Bone marrow (tissue), 2 donors: ENCODE data around the gene ZBTB7C.

Experiments
- DNase-seq, 2 donors: peaks; one replicate each; lab custom pipeline; 2025; lab: John Stamatoyannopoulos, UW

Gene ZBTB7C

DNA sequence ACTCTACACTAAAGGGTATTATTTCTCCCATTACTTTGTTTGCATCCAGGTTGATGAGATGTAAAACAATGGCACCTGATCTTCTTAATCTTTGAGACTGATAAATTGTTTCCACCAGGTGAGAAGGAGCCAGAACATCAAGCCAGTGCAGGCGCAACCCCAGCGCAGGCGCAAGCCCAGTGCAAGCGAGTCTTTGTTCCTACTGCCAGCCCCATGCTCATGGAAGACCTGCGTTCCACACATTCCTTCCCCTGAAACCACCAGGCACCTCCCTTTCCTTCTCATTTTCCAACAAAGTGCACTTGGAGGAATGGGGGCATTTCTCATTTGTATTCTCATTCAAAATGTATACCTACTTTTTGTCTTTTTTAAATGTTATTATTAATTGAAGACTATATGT lies 290.0 kb downstream of the ZBTB7C start:
- DNase-seq = no peak

DNA sequence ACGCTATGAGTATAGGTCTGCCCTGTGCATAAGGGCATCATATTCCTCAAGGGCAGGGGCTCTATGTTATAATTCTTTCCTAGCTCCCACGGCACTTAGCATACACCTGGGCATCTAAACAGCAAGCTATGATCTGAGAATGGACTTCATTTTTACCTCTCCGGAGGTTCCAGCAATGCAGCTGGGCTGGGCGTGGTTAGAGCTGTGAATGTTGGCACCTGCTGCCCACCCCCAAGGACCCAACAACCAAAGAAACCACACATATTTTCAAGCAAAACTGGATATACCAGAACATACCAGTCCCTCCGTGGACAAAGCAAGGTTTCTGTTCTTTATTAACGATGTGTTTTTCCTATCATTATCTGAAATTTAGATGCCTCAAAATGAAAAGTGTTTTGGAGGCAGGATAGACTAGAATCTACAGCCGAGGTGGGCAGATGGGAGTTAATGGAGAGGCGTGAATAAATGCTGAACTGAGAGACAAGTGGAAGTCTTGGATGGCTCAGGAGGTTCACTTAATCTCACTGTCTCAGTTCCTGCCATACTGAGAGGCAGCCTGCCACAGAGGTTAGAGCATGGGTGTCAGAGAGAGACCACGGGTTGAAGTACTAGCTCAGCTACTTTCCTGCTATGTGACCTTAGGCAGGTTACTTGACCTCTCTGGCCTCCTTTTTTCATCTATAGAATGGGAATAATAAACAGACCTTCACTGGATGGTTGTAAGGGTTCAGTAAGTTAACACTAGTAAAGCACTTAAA lies 292.1 kb downstream of the ZBTB7C start:
- no peak for DNase-seq

DNA sequence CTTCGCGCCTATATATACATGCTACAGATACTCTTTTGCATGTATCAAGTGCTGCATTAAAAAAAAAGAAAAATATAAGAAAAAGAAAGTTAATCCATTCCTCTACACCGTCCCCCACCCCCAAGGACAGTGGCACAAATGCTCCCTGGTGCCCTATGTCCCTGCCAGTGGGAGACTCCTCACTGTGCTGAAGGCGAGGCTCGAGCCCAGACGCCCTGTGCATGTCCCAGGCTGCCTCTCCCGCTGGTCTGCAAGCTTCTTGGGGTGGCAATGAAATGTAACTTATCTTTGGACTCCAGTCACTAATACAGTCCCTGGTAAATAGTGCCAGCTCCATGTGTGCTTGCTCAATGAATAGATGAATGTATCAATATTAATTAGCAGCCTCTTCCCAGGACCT lies 293.2 kb downstream of the ZBTB7C start:
- no peak for DNase-seq

DNA sequence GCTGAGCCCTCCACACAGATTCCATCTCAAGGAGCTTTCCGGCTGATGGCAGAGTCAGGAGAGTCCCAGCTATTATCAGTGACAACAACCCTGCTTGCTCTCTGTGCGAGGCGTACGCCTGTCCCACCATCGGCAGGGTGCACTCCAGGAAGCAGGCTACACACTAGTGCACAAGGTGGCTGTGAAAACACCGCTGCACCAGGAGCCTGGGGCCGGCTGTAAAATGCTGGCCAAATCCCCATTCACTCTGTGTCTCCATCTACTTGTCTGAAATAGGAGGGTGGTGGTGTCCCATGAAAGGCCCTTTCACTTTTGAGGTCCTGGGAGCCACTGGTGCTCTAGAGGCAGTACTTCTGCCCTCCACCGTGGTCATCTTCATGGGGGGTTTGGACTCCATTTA lies 295.5 kb downstream of the ZBTB7C start:
- no peak for DNase-seq

DNA sequence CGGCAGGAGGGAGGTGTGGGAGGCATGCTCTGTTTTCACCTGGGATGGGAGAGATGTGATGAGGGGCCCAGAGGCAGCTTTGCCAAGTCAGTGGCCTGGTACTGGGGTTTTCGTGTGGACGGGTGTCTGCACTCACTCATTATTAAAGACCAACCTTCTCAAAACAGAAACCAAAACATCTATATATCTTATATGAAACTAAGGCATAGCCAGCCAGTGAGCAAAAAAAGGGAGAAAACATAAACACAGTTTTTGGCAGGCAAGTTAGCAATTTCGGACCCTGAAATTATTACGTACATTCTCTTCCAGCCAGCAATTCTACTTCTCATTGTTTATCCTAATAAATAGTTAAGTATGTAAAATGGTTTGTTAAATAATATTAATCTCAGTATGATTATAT lies 297.6 kb downstream of the ZBTB7C start:
- DNase-seq = no peak

DNA sequence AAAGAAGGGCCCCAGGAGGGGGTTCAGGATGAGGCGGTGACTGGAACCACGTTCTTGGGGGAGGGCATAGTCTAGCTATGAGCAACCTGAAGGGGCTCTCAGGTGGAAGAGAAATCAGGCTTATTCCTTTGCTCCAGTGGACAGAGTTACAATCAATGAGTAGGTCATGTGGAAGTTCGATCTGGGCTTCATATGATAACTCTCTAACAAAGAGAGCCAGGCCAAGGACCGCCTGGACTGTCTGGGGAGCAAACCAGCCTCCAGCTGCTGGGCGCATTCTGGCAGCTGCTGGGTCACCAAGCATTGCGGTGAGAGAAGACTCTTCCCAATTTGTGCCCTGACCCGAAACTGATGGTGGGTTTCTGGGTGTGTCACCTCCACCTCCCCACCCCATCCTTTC lies 298.4 kb downstream of the ZBTB7C start:
- no peak for DNase-seq

DNA sequence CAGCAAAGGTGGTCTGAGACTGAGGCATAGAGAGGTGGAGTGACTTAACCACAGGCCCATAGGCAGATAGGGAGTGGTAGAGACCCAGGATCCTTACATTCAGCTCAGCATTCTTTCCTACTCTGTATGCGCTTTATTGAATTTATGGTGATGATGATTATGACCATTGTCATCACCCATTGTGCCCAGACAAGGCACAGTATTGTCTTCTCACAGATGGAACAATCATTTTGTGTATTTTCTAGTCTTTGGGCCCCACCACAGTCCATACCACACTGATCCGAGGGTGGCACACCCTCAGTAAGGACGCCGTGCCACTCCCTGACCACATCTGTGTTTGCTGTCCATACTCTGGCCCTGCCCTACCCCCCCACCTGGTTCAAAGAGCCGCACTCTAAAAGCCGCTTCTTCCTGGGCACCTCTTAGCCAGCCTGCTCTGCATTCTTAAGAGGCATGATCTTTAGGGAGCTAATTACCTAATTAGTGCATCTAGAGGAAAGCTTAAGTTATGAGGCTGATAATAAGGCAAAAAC lies 299.2 kb downstream of the ZBTB7C start:
- DNase-seq = no peak

DNA sequence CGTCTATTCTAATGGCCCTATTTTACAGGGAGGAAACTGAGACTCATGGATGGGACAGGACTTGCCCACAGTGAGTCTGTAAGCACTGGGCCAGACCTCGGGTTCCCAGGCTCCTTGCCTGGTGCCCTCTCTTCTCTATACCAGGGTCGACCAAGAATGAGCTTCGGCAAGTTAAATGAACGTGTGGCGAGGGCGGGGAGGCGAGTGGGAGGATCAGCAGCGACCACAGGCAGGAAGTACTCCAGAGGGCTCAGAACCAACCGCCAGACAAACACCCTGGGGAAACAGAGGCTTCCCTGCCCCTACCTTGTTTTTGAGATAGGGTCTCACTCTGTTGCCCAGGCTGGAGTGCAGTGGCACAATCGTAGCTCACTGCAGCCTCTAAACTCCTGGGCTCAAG lies 301.0 kb downstream of the ZBTB7C start:
- DNase-seq = no peak

DNA sequence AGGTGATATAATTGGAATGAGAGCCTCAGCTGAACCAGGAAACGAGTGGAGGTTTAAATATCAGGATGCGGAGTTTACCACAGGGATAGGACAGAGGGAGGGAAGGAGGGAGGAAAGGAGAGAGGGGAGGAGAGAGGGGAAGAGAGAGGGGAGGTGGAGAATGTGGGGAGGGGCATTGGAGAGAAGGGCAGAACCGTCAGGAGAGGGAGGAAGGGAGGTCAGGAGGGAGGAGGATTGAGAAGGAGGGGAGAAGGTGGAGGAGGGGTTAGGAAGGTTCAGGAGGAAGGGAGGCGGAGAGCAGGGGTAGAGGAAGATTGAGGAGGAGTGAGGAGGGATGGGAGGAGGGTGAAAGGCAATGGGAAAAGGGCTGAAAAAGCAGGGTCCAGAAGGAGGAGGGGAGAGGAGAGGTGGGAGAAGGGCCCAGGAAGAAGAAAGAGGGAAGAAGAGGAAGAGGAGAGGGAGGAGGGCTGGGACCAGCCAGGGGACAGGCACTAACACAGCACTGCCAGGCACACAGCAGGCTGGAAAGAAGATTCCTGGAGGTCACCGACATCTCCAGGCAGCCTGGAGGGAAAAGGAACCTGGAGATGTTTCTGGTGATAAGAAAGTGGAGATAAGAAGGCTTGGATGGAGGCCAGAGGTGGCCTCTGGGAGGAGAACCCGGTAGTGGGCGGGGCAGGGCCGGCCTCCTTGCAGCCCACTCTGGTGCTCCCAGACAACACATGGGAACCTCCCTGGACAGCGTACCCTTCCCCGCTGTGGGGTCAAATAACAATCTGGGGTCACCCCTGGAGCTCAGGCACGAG lies 302.0 kb downstream of the ZBTB7C start:
- no peak for DNase-seq

DNA sequence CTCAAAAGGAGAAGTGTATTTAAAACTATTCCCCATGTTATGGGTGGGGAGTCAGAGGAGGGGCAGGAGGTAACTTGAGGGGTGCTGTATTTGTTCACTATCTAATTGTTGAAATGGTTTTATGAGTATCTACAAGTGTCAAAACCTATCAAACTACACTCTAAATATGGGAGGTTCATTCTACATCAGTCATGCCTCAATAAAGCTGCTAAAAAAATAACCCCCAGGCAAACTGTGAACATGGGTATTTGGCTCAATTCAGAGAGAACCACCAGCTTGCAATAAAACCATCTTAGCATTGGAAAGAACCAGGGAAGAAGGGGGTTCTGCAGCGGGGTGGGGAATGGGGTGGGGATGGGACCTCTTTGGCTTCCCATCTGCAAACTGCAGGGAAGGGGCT lies 302.7 kb downstream of the ZBTB7C start:
- DNase-seq = no peak

DNA sequence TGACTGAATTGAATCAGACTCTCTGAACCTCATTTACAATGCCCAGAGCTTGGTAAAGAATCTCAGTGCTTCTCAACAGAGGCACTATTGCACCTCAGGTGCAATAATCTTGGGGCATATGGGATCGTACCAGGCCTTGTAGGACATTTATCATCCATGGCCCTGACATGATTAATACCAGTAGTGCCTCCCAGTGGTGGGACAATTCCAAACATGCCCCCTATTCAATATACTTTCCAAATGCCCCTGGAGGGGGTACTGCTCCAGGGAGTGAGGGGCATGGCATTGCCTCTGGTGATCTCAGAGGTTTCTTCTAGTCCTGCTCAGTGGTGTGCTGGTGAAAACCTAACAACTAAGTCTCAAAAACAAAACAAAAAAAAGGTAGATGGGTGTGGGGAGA lies 303.9 kb downstream of the ZBTB7C start:
- DNase-seq = no peak

DNA sequence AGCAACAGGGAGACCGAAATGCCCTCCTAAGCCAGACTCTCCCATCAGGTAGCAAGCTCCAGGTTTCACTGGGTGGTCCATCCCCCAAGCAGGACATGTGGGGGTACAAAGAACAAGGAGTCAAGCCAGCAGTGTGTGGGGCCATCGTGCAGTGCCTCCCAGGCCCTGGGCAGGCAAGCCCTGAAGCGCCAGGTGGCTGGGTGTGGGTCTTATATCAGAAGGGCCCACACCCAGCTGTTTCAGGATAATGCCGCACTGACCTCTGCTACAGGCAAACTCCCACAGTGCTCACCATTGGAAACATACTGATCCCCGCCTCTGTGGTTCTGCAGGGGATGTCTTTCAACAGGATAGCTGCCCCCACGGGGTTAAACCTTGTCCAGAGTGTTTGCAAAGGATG lies 304.5 kb downstream of the ZBTB7C start:
- no peak for DNase-seq

DNA sequence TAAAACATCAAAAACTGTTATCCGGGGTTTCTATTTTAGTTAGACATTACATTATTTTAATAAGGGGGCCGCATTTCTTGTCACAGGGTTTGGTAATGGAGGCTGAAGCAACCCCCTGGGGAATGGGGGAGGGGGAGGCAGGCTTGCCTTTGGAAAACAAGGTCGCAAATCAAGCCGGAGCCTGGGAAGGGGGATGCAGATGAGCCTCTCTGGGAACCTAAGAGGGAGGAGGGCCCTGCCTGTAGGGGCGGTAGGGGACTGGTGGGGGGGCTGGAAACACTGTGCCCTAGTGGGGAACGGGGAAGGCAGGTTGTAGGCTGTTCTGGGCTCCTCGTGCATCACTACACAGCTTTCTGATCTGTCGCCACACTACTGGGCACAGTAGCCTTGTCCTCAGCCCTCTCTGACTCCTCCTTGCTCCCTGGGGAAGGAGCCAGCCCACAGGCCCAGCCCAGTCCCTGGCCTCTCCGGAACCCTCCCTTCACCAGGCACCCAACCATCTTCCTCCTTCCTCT lies 308.5 kb downstream of the ZBTB7C start:
- DNase-seq = no peak

DNA sequence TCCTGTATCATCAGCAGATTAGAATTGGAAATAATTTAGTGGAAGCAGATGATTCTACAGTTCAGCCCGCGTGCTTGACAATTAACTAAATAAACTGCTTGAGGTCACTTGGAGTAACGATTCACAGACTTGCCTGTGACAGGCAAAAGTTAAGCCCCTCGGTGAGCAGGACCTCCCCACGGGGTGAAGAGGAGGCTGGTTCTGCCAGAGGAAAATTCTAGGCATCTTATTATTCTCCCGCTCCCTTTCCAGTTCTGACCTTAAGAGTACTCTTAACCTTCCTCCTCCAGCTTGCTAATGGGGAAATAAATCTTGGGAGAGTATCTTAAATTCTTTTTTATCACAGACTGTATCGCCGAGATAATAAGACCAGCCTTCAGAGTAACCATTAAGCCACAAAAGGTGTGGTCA lies 309.0 kb downstream of the ZBTB7C start:
- no peak for DNase-seq

DNA sequence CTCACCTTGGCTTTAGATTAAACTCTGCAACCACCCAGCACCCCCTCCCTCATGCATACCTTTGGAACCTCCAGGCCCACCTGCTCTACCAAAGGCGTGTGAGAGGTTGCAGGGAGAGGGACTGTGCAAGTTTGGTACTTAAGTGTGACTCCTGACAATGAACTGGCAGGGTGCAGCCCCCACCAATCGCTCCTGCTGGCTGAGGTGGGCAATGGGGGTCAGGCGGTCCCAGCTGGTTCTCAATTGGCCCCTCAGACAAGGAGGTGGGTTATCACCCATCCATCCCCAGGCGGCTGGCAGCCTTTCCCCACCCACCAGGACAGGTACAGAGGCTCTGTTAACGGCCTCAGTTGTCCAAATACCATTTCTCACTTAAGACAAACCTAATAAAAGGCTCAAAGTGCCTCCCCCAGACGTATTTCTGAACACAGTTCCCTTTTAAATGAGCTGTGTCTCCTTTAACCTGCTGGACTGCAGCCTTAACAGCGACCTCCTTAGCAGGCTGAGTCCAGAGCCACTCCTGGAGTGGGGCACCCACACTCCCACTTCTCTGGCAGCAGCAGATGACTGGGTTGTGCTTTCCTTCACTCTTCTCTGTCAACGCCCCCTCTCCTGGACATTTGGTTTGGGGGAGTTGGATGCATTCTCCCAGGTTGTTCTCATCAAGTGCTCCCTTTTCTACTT lies 309.6 kb downstream of the ZBTB7C start:
- DNase-seq = no peak

DNA sequence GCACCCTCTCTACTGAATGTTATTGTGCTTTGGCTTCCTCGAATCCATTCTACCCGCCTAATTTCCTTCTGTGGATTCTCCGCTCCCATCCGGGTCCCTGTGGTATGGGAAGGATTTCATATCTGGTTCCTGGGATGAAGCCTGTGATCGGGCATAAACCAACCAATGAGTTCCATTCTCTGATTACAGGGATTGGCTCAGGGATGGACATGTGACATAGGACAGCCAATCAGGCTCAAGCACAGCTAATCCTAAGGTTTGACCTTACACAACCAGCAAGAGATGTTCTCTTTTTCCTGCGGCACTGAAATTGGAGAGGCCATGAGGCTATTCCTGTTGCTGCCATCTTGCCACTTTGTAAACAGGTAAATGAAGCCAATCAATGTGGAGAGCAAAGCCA lies 310.6 kb downstream of the ZBTB7C start:
- DNase-seq = no peak

DNA sequence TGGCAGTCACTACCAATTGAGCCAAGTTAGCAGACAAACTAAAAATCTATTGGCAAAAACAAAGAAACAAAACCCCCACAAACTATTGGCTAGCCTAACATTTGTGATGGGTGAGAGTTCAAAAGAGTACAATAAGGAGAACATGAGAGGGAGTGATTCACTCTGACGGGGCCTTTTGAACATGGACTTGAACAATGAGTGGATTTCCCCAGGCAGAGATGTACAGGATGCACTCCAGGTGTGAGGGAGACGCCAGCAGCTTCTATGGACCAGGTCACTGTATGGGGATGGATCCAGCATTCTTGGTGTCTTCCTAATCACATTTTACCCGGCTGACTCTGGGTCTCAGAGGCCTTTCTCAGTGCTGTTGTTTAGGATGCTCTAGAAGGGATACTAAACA lies 311.2 kb downstream of the ZBTB7C start:
- no peak for DNase-seq

DNA sequence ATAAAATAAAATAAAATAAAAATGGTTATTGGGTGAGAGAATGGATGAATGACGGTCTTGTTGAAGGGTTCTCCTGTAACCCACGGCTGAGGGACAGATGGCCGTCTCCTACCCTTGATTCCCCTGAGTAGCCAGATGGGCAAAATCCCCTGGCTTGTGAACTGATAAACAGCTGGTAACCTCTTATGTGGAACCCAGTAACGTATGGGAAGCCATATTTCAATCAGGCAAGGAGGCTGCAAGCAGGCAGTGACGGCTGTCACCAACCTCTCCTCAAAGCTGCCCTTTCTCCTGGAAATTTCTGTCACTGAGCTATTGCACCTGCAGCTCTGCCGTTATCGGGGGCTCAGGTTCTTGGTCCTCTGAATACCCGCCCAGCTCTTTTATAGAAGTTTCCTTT lies 313.5 kb downstream of the ZBTB7C start:
- no peak for DNase-seq

DNA sequence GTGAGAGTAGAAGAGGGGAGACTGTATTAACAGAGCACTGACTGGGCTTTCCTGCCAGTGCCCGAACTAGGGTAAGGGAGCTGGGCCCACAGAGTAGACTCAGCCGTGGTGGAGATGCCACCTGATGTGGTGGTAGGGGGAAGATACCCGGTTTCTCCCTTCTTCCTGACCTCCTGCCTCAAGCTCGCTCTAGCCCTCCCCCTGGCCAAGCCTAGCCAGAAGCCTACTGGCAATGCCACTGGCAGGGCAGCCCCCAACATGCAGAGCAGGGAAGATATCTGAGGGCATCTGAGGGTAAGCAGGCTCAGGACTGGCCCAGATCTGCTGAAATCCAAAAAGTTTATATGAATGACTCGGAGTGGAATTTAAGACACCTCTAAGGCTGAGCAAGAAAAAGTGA lies 316.1 kb downstream of the ZBTB7C start:
- no peak for DNase-seq

DNA sequence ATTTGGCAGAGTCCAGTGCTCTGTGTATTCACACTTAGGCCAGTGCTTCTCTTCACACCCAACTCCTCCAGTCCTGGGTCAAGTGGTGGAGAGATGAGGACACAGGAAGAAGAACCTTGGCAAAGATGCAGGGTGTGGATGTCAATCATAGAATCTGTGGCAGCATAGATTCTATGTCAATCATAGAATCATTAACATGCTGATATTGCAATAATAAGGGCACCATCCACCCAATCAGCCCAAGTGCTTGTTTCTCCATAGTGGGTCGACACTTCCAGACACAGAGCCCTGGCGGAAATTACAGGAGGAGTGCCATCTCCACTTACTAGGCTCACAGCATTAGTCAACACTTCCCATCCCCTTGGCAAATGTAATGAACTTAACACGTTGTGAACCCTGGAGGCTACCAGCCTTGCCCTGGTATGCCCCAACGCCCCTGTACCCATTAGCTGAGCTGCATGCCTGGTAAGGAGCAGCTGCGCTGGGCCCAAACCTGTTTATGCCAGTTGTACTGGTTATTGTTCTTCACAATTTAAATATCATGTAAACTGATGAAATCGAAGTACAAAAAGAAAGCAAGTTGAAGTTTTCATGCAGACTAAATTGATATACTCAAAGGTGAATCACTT lies 317.2 kb downstream of the ZBTB7C start:
- DNase-seq = no peak

DNA sequence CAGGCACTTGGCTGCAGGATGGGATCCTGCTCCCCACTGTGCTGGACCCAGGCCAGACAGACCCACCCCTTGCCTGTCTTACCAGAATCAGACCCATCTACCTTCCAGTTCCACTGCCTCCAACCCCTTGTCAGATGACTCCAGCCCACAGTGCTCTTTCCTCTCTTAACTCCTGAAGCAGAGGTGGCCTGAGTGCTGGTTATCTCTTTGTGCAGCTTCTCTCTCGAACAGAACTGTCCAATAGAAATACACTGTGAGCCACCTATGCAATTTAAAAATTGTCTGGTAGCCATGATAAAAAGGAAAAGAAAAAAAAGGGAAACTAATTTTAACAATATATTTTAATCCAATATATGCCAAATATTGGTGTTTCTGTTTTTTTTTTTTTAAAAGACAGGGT lies 318.5 kb downstream of the ZBTB7C start:
- no peak for DNase-seq

DNA sequence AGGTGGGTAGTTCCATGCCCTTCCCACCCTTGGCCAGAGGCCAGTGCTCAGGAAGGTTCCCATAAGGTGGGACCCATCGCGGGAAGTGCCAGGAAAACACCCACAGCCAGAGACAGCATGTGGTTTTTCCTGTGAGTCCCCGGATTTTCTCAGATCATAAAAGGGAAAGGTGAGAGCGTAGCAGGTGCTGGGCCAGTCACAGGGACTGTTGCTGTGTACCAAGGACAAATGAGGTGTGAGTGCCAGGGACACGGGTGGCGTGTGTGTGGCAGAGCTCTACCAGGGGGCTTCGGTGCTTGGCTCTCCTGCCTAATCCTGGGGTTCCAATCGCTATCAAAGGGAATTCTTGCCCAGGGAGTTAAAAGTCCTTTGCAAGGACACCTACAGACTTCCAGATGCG lies 319.2 kb downstream of the ZBTB7C start:
- DNase-seq = no peak
